Astrocyte of the cerebellum (primary cell): ENCODE results near the gene C1orf50.
A peak's percentile ranks its signal among the peaks of the same experiment; 100 is the strongest.

Experiments used
- DNase-seq: peaks from one replicate; pipeline ENCODE4 v3.0.0-alpha.2; 2011; ENCODE audit warnings: low read depth
- H3K4me3 ChIP-seq: 2 replicates; pipeline ENCODE4 v1.5.1; 2011; ENCODE audit warnings: mild to moderate bottlenecking, low read depth, low read length, moderate library complexity
- in situ Hi-C: cut with HindIII; loops from 2 replicates; pipeline ENCODE4 v1.10.0; 2017; ENCODE audit warnings: low sequenced_read_pairs
- TF ChIP-seq, protein P1 (sequence below): IDR thresholded peaks from 2 replicates; pipeline ENCODE4 v1.5.1; 2012; ENCODE audit warnings: low read length, low read depth, moderate library complexity, mild to moderate bottlenecking; ENCODE audit errors: missing control alignments

The C1orf50 gene

GRCh38 chr1:42776502-42776901, 9.5 kb downstream of the C1orf50 start:
- in situ Hi-C loops: no loop called here
- DNase-seq: no peak
- TF ChIP-seq, protein P1, sequence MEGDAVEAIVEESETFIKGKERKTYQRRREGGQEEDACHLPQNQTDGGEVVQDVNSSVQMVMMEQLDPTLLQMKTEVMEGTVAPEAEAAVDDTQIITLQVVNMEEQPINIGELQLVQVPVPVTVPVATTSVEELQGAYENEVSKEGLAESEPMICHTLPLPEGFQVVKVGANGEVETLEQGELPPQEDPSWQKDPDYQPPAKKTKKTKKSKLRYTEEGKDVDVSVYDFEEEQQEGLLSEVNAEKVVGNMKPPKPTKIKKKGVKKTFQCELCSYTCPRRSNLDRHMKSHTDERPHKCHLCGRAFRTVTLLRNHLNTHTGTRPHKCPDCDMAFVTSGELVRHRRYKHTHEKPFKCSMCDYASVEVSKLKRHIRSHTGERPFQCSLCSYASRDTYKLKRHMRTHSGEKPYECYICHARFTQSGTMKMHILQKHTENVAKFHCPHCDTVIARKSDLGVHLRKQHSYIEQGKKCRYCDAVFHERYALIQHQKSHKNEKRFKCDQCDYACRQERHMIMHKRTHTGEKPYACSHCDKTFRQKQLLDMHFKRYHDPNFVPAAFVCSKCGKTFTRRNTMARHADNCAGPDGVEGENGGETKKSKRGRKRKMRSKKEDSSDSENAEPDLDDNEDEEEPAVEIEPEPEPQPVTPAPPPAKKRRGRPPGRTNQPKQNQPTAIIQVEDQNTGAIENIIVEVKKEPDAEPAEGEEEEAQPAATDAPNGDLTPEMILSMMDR: no peak
- no peak overlapping the region for H3K4me3 ChIP-seq

GRCh38 chr1:42777852-42778251, 10.8 kb downstream of the C1orf50 start:
- no peak overlapping the region for H3K4me3 ChIP-seq
- DNase-seq: peak; percentile 15
- in situ Hi-C loops: no loop called here
- TF ChIP-seq, protein P1: peak; percentile 75

DNA sequence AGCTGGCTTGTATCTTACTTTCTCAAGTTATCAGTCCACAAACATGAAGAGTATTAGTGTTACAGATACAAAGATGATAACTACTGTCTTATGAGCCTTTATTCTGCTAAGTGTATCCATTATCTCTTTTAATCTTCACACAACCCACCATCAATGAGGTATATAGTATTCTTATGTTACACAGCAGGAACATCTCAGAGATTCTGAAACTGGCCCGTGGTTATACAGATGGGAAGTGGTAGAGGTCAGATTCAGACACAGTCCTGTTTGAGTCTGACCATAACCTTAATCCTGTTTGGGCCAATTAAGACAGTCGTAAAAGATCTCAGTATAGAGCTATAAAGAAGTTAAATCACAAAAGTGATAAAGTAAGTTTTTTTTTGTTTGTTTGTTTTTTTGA, 12.7 kb downstream of the C1orf50 start:
- no peak for DNase-seq
- TF ChIP-seq, protein P1: no peak
- H3K4me3 ChIP-seq: no peak overlapping the region
- in situ Hi-C loops: no loop called here

DNA sequence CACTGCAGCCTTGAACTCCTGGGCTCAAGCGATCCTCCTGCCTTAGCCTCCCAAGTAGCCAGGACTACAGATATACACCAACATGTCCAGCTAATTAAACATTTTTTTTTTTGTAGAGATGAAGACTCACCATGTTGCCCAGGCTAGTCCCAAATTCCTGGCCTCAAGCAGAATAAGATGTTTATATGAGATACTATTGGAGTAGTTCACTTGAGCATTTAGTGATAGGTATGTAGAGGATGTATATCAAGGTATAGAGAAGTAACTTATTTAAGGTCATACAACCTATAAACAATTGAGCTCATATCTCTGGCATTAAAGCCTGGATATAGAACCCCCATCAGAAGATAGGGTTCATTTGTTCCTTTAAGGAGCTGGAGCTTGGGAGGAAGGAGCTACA, 13.1 kb downstream of the C1orf50 start:
- in situ Hi-C loops: no loop called here
- no peak for DNase-seq
- TF ChIP-seq, protein P1: no peak
- no peak overlapping the region for H3K4me3 ChIP-seq

- H3K4me3 ChIP-seq: no peak overlapping the region
- no peak for DNase-seq
- TF ChIP-seq, protein P1: no peak
- in situ Hi-C loops: no loop called here
These were observed 16.0 kb downstream of the C1orf50 start for GRCh38 chr1:42783092-42783491.

DNA sequence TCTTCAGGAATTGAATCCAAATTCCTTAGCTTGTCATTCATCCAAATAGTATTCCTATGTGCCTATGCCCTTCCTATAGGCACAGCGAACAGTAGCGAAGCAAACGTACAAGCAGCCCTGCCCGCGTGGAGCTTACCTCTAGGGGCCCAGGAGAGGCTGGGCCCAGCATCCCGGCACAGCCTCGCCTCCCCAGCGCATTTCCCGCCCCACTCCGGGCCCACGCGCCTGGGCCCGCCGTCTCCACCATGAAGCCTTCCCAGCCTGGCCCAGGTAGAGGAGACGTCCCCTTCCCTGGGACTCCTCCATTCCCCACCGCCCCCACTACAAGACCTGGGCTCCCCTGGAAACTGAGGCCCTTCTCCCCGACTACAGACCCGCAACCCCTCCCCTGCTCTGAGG, 17.5 kb downstream of the C1orf50 start:
- no peak for DNase-seq
- H3K4me3 ChIP-seq: peak overlapping the region; percentile 36
- in situ Hi-C loops: no loop called here
- TF ChIP-seq, protein P1: no peak
